ENCODE results near the gene BCAS3. TPM values are rescaled to one million over a fixed set of nuclear protein-coding genes. Genes with fewer than 3 reads are reported as not detected.

Gene BCAS3
- total and polyA plus RNA-seq, 11 donors: 4.5 to 23.5 (median 17.9) TPM

- peak; percentile 77 to 93 (median 86) for DNase-seq
- peaks cover 0 to 79% (median 40%) of the 10 kb centered on the region in 12 donors for H3K4me1 ChIP-seq
- TF ChIP-seq CTCF (IDR thresholded peaks at IDR 0.05) (peak; percentile 98 to 100 (median 99)), POLR2A (IDR thresholded peaks at IDR 0.05) (peak in 1 of 2 donors; percentile 41)
- H3K36me3 ChIP-seq: peaks cover 0 to 10% (median 0%) of the 10 kb centered on the region in 9 donors
- H3K9me3 ChIP-seq: no peaks in the 10 kb centered on the region
- H3K27me3 ChIP-seq: peaks cover 0 to 57% (median 10%) of the 10 kb centered on the region in 9 donors
- ATAC-seq: peak; percentile 14 to 80 (median 76)
- WGBS, 4 donors: 0 to 1% (median 0%) methylated on average over 26 to 69 of the region's 69 CpGs; no CpG with 5 or more reads in 1 of the 4 donors
- intact Hi-C loops (cut with DNase I): loop anchor here in 8 of 10 donors (2.0 to 10.0 kb wide), 7 partner anchors 140 to 688 kb away; partner anchors contain the start of gene MED13 (in 5 of the 8)
- peak overlapping the region; percentile 37 to 84 (median 65) for H3K4me3 ChIP-seq
- peak overlapping the region; percentile 67 to 92 (median 83) for H3K27ac ChIP-seq
Observed at GRCh38 chr17:61412143-61412859, 734.6 kb downstream of the BCAS3 start.

DNA sequence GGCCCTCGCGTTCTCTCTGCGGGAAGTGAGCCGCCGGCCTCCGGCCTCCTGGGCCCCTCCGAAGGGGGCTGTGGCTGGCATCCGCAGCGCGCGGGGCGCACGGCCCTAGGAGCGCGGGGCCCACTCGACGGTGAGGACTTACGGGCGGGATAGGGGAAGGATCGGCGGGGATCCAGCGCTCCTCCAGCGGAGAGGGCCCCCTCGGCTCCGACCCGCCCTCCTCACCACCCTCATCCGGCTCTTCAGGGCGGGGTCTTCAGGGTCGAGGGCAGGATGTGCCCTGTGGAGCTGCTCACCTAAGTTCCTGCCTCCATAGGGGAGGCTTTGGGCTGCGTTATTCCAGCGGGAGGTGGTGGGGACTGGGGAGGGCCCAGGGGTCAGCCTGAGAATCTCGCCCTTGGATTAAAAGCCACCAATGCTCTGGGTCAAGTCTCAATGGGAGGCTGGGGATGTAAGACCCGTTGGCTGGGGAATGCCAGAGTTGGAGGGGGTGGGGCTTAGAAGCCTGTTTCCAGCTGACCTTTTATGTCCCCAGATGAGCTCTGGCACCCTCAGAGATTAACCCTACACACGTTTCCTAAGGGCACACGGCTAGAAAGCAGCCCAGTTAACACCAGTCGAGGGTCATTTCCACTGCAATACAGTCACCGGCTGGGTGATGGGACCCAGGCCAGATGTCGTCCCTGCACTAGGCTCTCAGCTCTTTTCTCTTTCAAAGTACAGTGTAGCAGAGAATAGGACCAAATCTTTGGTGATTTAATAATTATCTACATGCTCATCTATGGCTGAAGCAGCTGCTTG lies 735.4 kb downstream of the BCAS3 start:
- H3K36me3 ChIP-seq: peaks cover 0 to 5% (median 0%) of the 10 kb centered on the region in 9 donors
- H3K27ac ChIP-seq: peak overlapping the region; percentile 67 to 92 (median 83)
- ATAC-seq (no peak), DNase-seq (peak in 3 of 5 donors; percentile 15 to 27 (median 18))
- H3K27me3 ChIP-seq: peaks cover 0 to 50% (median 9%) of the 10 kb centered on the region in 9 donors
- TF ChIP-seq CTCF (IDR thresholded peaks at IDR 0.05) (no peak), POLR2A (IDR thresholded peaks at IDR 0.05) (no peak)
- H3K4me3 ChIP-seq: peak overlapping the region; percentile 37 to 84 (median 65)
- intact Hi-C loops (cut with DNase I): loop anchor here in 8 of 10 donors (2.0 to 10.0 kb wide), 7 partner anchors 139 to 688 kb away; partner anchors contain the start of gene MED13 (in 5 of the 8)
- no peaks in the 10 kb centered on the region for H3K9me3 ChIP-seq
- 11 to 26% (median 12%) methylated on average over 20 to 38 of the region's 38 CpGs for WGBS, 4 donors
- peaks cover 0 to 79% (median 41%) of the 10 kb centered on the region in 12 donors for H3K4me1 ChIP-seq

- Histone ChIP-seq H3K4me1 (peaks cover 0 to 74% (median 40%) of the 10 kb centered on the region in 12 donors), H3K9me3 (no peaks in the 10 kb centered on the region), H3K27me3 (peaks cover 0 to 43% (median 3%) of the 10 kb centered on the region in 9 donors), H3K4me3 (peak overlapping the region in 9 of 12 donors; percentile 5 to 84 (median 68)), H3K27ac (peak overlapping the region in 4 of 12 donors; percentile 74 to 92 (median 84)), H3K36me3 (no peaks in the 10 kb centered on the region)
- no peak for ATAC-seq
- WGBS, 4 donors: 78 to 84% (median 81%) methylated on average over 7 to 8 of the region's 8 CpGs
- no peak for TF ChIP-seq POLR2A (IDR thresholded peaks at IDR 0.05)
- no peak for TF ChIP-seq CTCF (IDR thresholded peaks at IDR 0.05)
- intact Hi-C loops (cut with DNase I): loop anchor here in 8 of 10 donors (2.0 to 10.0 kb wide), 7 partner anchors 139 to 689 kb away; partner anchors contain the start of gene MED13 (in 5 of the 8)
- DNase-seq: peak in 1 of 5 donors; percentile 4
Observed at GRCh38 chr17:61413661-61414126, 736.0 kb downstream of the BCAS3 start.

All from heart left ventricle (tissue), 16 donors.